ENCODE measurements around the gene ZNF609.

- no peak for TF ChIP-seq YY1 (IDR thresholded peaks at IDR 0.05)
- no peak for TF ChIP-seq CTCF (IDR thresholded peaks at IDR 0.05; ENCODE audit: low read depth, low read length, missing input control)
- no peak for TF ChIP-seq RXRA (IDR thresholded peaks at IDR 0.05)
- TF ChIP-seq RAD21 (IDR thresholded peaks at IDR 0.05), result no peak
- TF ChIP-seq MAX (IDR thresholded peaks at IDR 0.05), result no peak
- no peak for TF ChIP-seq GABPA (IDR thresholded peaks at IDR 0.05 in 1 of 2, conservative IDR thresholded peaks at IDR 0.05 in 1 of 2)
- no peak for TF ChIP-seq EGR1 (IDR thresholded peaks at IDR 0.05; ENCODE audit: low read depth in 2 of 2)
- no peak for TF ChIP-seq ATF3 (IDR thresholded peaks at IDR 0.05)
Measured at GRCh38 chr15:64716452-64716851, 256.1 kb downstream of the ZNF609 start.

Measured in liver (tissue), 3 donors.